Neural progenitor cell (in vitro differentiated cells): Measurements from ENCODE around the gene TUBA3E. TPM values are rescaled to one million over a fixed set of nuclear protein-coding genes. Genes with fewer than 3 reads are reported as not detected.
"Not testable (repeated sequence)": the region's sequence is repeated elsewhere in the genome, so short reads cannot be mapped to it uniquely, and the experiment has no call there.

ENCODE experiments used
- DNase-seq: peaks from one replicate; pipeline ENCODE4 v3.0.0-alpha.2; 2016; ENCODE audit warnings: low spot score
- H2AFZ ChIP-seq: fragments of 200-600 bp; sonication (generic); replicated peaks from 2 replicates; pipeline ENCODE4 v1.6.1; 2016; ENCODE audit warnings: antibody characterized with exemption
- H3F3A ChIP-seq: fragments of 200-600 bp; sonication (generic); 2 replicates; pipeline ENCODE4 v1.6.1; 2016; ENCODE audit warnings: antibody characterized with exemption, low read depth
- H3K27ac ChIP-seq: fragments of 200-600 bp; sonication (generic); 2 replicates; pipeline ENCODE4 v1.5.1; 2016; ENCODE audit warnings: mild to moderate bottlenecking
- H3K27me3 ChIP-seq: fragments of 200-600 bp; sonication (generic); 2 replicates; pipeline ENCODE4 v1.6.1; 2016; ENCODE audit warnings: mild to moderate bottlenecking, moderate library complexity
- H3K36me3 ChIP-seq: fragments of 200-600 bp; sonication (generic); 2 replicates; pipeline ENCODE4 v1.5.1; 2016
- H3K4me1 ChIP-seq: fragments of 200-600 bp; sonication (generic); 2 replicates; pipeline ENCODE4 v1.6.1; 2016; ENCODE audit warnings: mixed run types
- H3K4me2 ChIP-seq: fragments of 200-600 bp; sonication (generic); 2 replicates; pipeline ENCODE4 v1.6.1; 2016
- H3K4me3 ChIP-seq: fragments of 200-600 bp; sonication (generic); 2 replicates; pipeline ENCODE4 v1.5.1; 2016
- H3K79me2 ChIP-seq: fragments of 200-600 bp; sonication (generic); 2 replicates; pipeline ENCODE4 v1.6.1; 2016; ENCODE audit warnings: low read depth
- H3K9ac ChIP-seq: fragments of 200-600 bp; sonication (generic); 2 replicates; pipeline ENCODE4 v1.6.1; 2016
- H3K9me3 ChIP-seq: fragments of 200-600 bp; sonication (generic); 2 replicates; pipeline ENCODE4 v1.5.1; 2016; ENCODE audit warnings: low read depth
- H4K20me1 ChIP-seq: fragments of 200-600 bp; sonication (generic); 2 replicates; pipeline ENCODE4 v1.6.1; 2016; ENCODE audit warnings: low read depth
- H3K27ac Mint-ChIP-seq: 3 replicates; pipeline ENCODE4 v1.8.0; 2021; ENCODE audit warnings: mixed read lengths
- H3K27me3 Mint-ChIP-seq: 2 replicates; pipeline ENCODE4 v1.8.0; 2022; ENCODE audit warnings: low read depth, mild to moderate bottlenecking, inconsistent platforms, moderate library complexity, mixed read lengths; ENCODE audit not compliant: insufficient read depth
- H3K36me3 Mint-ChIP-seq: 3 replicates; pipeline ENCODE4 v1.8.0; 2021; ENCODE audit warnings: mixed read lengths
- H3K4me1 Mint-ChIP-seq: 3 replicates; pipeline ENCODE4 v1.8.0; 2021; ENCODE audit warnings: mixed read lengths
- H3K4me3 Mint-ChIP-seq: 3 replicates; pipeline ENCODE4 v1.8.0; 2021; ENCODE audit warnings: mild to moderate bottlenecking, moderate library complexity, mixed read lengths
- H3K9me3 Mint-ChIP-seq: 3 replicates; pipeline ENCODE4 v1.8.0; 2020; ENCODE audit warnings: mixed read lengths
- CTCF ChIP-seq: fragments of 200-600 bp; sonication (generic); IDR thresholded peaks from 2 replicates; pipeline ENCODE4 v1.5.1; 2017; ENCODE audit warnings: antibody characterized with exemption, mild to moderate bottlenecking
- EZH2 ChIP-seq: fragments of 200-600 bp; sonication (generic); IDR thresholded peaks from 2 replicates; pipeline ENCODE4 v1.6.1; 2017; ENCODE audit warnings: antibody characterized with exemption, mild to moderate bottlenecking, moderate library complexity
- EZH2phosphoT487 ChIP-seq: fragments of 200-600 bp; sonication (generic); IDR thresholded peaks from 2 replicates; pipeline ENCODE4 v1.6.1; 2017; ENCODE audit warnings: antibody characterized with exemption
- total RNA-seq: library from RNA; depleted of rRNA; stranded (reverse); fragments of >200 nt; gene quantifications from 2 replicates; pipeline ENCODE4 v1.2.3, GENCODE V29; 2015; ENCODE audit warnings: low replicate concordance

TUBA3E gene
- total RNA-seq, 1 donor from 2014 or later: not detected

- H3K9me3 Mint-ChIP-seq: no peaks in the 10 kb centered on the region
- TF ChIP-seq EZH2phosphoT487 (no peak), CTCF (no peak), EZH2 (no peak)
Observed at GRCh38 chr2:130243359-130243758, 45.1 kb upstream of the TUBA3E start.

GRCh38 chr2:130241041-130241707 is 42.9 kb upstream of the TUBA3E start:
- no peak overlapping the region for H3K9ac ChIP-seq
- no peak overlapping the region for H3K4me3 Mint-ChIP-seq

More at GRCh38 chr2:130243359-130243758, 45.1 kb upstream of the TUBA3E start:
- H3K27ac ChIP-seq: no peak overlapping the region
- no peak overlapping the region for H3K9ac ChIP-seq
- no peaks in the 10 kb centered on the region for H3K79me2 ChIP-seq
- H3K4me3 ChIP-seq: no peak overlapping the region
- H2AFZ ChIP-seq: no peak overlapping the region
- no peak overlapping the region for H3K4me2 ChIP-seq
- no peaks in the 10 kb centered on the region for H3K9me3 ChIP-seq
- H3K27me3 ChIP-seq: no peaks in the 10 kb centered on the region
- H3K4me1 Mint-ChIP-seq: no peaks in the 10 kb centered on the region
- no peaks in the 10 kb centered on the region for H3K36me3 Mint-ChIP-seq
- H3F3A ChIP-seq: no peaks in the 10 kb centered on the region
- H3K4me1 ChIP-seq: no peaks in the 10 kb centered on the region
- H4K20me1 ChIP-seq: no peaks in the 10 kb centered on the region
- H3K4me3 Mint-ChIP-seq: no peak overlapping the region
- no peak for DNase-seq
- no peaks in the 10 kb centered on the region for H3K27me3 Mint-ChIP-seq
- H3K36me3 ChIP-seq: no peaks in the 10 kb centered on the region
- H3K27ac Mint-ChIP-seq: no peak overlapping the region

DNA sequence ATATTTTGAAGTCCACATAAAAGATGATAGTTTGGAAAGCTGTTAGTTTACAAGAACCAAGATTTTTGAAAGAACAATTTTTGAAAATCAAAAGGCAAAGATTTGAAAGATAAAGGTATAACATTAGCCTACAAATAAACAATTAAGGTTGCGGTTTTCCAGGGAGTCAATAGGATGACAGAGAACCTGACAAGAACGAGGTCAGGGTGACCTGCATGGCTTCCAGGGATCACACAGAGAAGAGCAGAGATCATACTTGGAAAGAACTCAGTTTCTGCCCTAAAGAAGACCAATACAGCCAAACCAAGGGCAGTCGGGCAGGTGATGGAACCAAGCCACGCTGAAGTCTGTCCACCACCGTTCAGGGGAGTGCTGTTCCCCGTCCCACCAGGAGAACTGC is 41.3 kb upstream of the TUBA3E start:
- H3K27ac Mint-ChIP-seq, H3K27me3 ChIP-seq, DNase-seq, H3K27ac ChIP-seq, H3K27me3 Mint-ChIP-seq, H4K20me1 ChIP-seq, H3K79me2 ChIP-seq, H3K4me3 Mint-ChIP-seq, H3F3A ChIP-seq, H3K4me1 ChIP-seq, H3K9me3 ChIP-seq, H3K36me3 Mint-ChIP-seq, H3K9me3 Mint-ChIP-seq, H3K9ac ChIP-seq, H3K4me2 ChIP-seq, H3K36me3 ChIP-seq, H2AFZ ChIP-seq, H3K4me3 ChIP-seq, H3K4me1 Mint-ChIP-seq: not testable (repeated sequence)

More at GRCh38 chr2:130241041-130241707, 42.9 kb upstream of the TUBA3E start:
- TF ChIP-seq CTCF (no peak), EZH2phosphoT487 (no peak), EZH2 (no peak)
- H4K20me1 ChIP-seq: no peaks in the 10 kb centered on the region
- H3K27me3 Mint-ChIP-seq: no peaks in the 10 kb centered on the region
- no peaks in the 10 kb centered on the region for H3K9me3 Mint-ChIP-seq
- H3K9me3 ChIP-seq: no peaks in the 10 kb centered on the region
- no peaks in the 10 kb centered on the region for H3K36me3 ChIP-seq
- H3K27me3 ChIP-seq: no peaks in the 10 kb centered on the region
- no peak overlapping the region for H2AFZ ChIP-seq
- H3K4me2 ChIP-seq: no peak overlapping the region
- H3K4me1 ChIP-seq: no peaks in the 10 kb centered on the region
- no peaks in the 10 kb centered on the region for H3K79me2 ChIP-seq
- H3K27ac ChIP-seq: no peak overlapping the region
- DNase-seq: no peak
- H3K27ac Mint-ChIP-seq: no peak overlapping the region
- H3K4me3 ChIP-seq: no peak overlapping the region
- H3F3A ChIP-seq: no peaks in the 10 kb centered on the region
- no peaks in the 10 kb centered on the region for H3K4me1 Mint-ChIP-seq
- H3K36me3 Mint-ChIP-seq: no peaks in the 10 kb centered on the region

DNA sequence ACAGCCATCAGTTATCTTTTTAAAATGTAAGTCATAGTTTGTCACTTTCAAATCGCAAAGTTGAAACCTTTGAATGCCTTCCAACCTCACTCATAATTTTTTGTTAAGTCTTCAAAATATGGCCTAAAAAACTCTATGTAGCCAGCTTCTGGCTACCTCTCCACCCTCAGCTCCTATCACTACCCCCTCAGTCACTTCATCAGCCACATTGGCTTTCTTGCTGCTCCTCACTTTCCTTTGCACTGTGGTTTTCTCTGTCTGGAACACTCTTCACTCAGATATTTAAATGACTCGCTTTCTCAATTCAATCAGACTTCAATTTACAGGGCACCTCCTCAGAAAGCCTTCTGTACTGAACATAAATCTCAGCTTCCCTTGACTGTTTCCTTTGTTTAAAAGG is 34.8 kb upstream of the TUBA3E start:
- H3F3A ChIP-seq, H3K27ac ChIP-seq, H3K4me1 Mint-ChIP-seq, H3K9me3 ChIP-seq, H3K36me3 Mint-ChIP-seq, H3K9me3 Mint-ChIP-seq, H4K20me1 ChIP-seq, H3K4me3 Mint-ChIP-seq, H3K36me3 ChIP-seq, H2AFZ ChIP-seq, H3K4me1 ChIP-seq, H3K4me2 ChIP-seq, H3K27ac Mint-ChIP-seq, DNase-seq, H3K27me3 ChIP-seq, H3K4me3 ChIP-seq, H3K79me2 ChIP-seq, H3K9ac ChIP-seq, H3K27me3 Mint-ChIP-seq: not testable (repeated sequence)
